SH-SY5Y (cell line): ENCODE measurements around the gene MLLT3.

Experiments used
- GATA2 ChIP-seq: IDR thresholded peaks from 2 replicates; pipeline ENCODE4 v1.6.1; 2011; ENCODE audit warnings: mild to moderate bottlenecking, low read depth, low read length
- GATA3 ChIP-seq: IDR thresholded peaks from 2 replicates; pipeline ENCODE4 v1.6.1; 2011; ENCODE audit warnings: low read depth, mild to moderate bottlenecking, low read length, moderate library complexity

DNA sequence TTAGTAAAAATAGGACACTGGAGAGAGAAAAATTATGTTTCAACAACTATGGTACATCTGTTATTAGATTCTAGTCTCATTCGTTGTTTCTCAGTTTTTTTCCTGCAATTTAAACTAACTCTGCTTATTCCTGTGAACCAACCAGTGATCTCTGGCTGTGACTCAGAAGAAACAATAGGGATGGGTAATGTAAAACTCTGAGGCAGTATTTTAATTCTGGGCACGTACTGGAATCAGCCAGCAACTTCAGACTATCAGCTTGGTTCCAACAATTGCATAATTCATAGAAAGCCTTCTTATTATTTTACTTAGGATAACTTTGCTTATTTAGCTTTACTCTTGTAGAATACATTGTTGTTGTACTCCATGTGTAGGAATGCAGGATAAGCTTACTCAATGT is 28.8 kb downstream of the MLLT3 start:
- TF ChIP-seq GATA2 = no peak
- no peak for TF ChIP-seq GATA3
